Neutrophil (primary cell): Measurements from ENCODE around the gene SCTR.

ENCODE experiments used
- H3K27ac ChIP-seq: fragments of 200-600 bp; sonication (generic); 2 replicates; pipeline ENCODE4 v1.5.1; 2016; ENCODE audit warnings: mild to moderate bottlenecking, moderate library complexity
- H3K27me3 ChIP-seq: fragments of 200-600 bp; sonication (generic); 2 replicates; pipeline ENCODE4 v1.6.0; 2016; ENCODE audit warnings: mild to moderate bottlenecking
- H3K36me3 ChIP-seq: fragments of 200-600 bp; sonication (generic); 2 replicates; pipeline ENCODE4 v1.5.1; 2017
- H3K4me1 ChIP-seq, 2 experiments: fragments of 200-600 bp in 1 of 2; sonication (generic) in 1 of 2; 1 replicate in 1 of 2; 2 replicates in 1 of 2; pipeline versions ENCODE4 v1.5.1 to v1.6.1; 2013 to 2016; ENCODE audit warnings: low read depth in 1 of 2, low read length in 1 of 2, mild to moderate bottlenecking in 1 of 2, moderate library complexity in 1 of 2; ENCODE audit not compliant: control insufficient read depth in 1 of 2, insufficient read depth in 1 of 2
- H3K4me3 ChIP-seq, 2 experiments: fragments of 200-600 bp in 1 of 2; sonication (generic) in 1 of 2; 1 replicate in 1 of 2; 2 replicates in 1 of 2; pipeline ENCODE4 v1.5.1; 2013 to 2016; ENCODE audit warnings: low read depth in 1 of 2, low read length in 1 of 2, mild to moderate bottlenecking in 1 of 2, moderate library complexity in 1 of 2
- H3K9me3 ChIP-seq: fragments of 200-600 bp; sonication (generic); 2 replicates; pipeline ENCODE4 v1.5.1; 2016
- TF ChIP-seq, protein P1 (sequence below): fragments of 200-600 bp; sonication (generic); IDR thresholded peaks from 2 replicates; pipeline ENCODE4 v1.5.1; 2016; ENCODE audit warnings: antibody characterized with exemption

SCTR gene

DNA sequence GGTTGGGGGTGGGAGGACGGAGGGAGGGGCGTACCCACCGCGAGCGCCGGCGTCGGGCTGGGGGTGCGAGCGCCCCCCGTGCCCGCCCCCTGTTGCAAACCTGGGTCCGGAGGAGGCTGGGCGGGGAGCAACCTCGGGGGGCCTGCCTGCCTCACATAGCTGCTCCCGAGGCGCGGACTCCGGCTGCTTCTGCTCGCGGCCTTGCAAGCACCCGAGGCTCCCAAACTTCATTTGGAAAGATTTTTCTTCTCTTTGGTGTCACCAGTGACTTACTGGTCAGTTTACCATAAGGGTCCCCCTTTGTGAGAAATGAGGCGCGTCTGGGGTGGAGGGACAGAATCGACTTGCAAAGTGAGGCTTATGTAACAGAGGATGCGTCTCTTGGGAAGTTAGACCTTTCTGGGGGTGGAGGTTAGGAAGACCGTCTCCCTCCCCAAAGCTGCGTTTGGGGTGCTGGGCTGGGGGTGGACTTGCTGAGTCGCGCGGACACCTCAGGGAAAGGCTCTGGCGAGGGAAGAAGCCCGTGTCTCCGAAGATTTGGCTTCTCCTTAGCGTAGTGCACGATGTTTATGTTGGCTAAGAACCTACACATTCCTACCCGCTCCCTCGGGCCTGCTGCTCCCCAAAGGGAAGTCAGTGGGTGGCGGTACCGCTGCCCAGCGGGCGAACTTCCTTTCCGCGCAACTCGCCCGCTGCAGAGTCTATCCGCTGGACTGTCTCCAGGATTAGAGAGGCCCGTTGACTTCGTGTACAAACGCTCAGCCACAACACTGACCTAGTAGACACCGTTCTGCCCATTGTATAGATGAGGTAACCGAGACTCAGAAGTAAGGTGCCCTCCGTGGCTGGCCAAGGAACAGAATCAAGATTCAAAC lies 92.1 kb downstream of the SCTR start:
- TF ChIP-seq, protein P1, sequence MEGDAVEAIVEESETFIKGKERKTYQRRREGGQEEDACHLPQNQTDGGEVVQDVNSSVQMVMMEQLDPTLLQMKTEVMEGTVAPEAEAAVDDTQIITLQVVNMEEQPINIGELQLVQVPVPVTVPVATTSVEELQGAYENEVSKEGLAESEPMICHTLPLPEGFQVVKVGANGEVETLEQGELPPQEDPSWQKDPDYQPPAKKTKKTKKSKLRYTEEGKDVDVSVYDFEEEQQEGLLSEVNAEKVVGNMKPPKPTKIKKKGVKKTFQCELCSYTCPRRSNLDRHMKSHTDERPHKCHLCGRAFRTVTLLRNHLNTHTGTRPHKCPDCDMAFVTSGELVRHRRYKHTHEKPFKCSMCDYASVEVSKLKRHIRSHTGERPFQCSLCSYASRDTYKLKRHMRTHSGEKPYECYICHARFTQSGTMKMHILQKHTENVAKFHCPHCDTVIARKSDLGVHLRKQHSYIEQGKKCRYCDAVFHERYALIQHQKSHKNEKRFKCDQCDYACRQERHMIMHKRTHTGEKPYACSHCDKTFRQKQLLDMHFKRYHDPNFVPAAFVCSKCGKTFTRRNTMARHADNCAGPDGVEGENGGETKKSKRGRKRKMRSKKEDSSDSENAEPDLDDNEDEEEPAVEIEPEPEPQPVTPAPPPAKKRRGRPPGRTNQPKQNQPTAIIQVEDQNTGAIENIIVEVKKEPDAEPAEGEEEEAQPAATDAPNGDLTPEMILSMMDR: no peak
- Histone ChIP-seq H3K36me3 (no peaks in the 10 kb centered on the region), H3K9me3 (no peaks in the 10 kb centered on the region), H3K27me3 (peaks cover 76% of the 10 kb centered on the region), H3K4me1 (peaks cover 6 to 13% of the 10 kb centered on the region in 2 experiments), H3K4me3 (no peak overlapping the region), H3K27ac (no peak overlapping the region)

DNA sequence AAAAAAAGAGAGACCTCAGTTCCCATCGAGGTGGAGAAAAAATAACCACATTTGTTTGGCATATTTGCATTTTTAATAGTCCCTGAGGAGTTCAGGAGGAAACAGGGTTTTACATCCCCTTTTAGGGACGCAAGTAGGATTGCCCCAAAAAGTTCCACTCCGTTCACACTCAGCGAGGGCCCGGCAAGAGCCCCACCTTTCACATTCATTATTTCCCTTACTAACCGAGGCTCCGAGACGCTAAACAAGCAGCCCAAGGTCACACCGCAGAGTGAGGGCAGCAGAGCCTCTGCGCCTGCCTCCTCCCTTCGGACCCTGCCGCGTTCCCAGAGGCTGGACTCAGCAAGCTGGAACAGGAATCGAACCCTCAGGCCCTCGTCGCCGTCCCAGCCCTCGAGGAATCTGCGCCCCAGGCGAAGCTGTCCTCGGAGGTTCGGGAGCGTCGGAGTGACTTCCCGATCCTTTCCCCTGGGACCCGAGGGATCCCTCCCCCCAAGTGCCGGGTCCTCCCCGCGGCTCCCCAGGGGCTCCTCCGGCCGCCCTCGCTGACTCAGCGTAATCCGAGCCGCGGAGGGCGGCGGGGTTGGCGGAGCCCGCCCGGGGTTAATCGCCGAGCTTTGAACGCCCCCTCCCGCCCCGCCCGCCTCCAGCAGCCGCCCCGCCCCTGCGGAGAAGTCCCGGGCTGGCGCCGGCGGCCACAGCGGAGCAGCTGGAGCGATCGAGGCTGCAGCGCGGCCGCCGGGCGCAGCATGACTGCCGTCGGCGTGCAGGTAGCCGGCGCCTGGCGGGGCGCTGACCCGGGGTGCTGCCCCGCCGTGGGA lies 92.9 kb downstream of the SCTR start, which contains the start of gene TMEM37:
TSS of gene TMEM37 (plus strand) at position 700 of the 821 bp plus-strand sequence. CDS start at position 750, 50 bp downstream.
- H3K4me1 ChIP-seq: peaks cover 6 to 13% of the 10 kb centered on the region in 2 experiments
- peaks cover 84% of the 10 kb centered on the region for H3K27me3 ChIP-seq
- no peak within 1 kb of the TSS for H3K27ac ChIP-seq
- no peaks in the 10 kb centered on the region for H3K9me3 ChIP-seq
- TF ChIP-seq, protein P1: no peak
- no peaks in the 10 kb centered on the region for H3K36me3 ChIP-seq
- no peak within 1 kb of the TSS for H3K4me3 ChIP-seq

DNA sequence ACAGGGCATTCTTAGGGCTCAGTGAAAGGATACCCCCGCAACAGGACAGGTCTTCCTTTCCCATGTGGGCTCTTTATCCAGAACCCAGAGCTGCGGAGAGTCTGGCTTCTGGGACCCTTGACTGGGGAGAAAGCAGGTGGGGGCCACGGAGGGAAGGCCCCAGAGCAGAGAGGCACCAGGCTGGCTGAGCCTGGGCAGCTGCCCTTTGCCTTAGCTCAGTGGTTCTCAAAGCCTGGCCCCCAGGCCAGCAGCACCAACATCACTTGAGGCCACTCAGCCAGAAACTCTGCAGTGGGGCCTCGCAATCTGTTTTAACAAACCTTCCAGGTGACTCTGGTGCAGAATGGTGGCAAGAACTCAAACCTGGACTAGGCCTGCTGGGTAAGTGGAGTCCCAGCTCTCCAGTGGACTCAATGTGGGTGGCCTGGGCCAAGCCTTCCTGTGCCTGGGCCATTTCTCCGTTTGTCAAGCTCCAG lies 94.2 kb downstream of the SCTR start:
- H3K4me3 ChIP-seq: no peak overlapping the region
- peaks cover 96% of the 10 kb centered on the region for H3K27me3 ChIP-seq
- no peaks in the 10 kb centered on the region for H3K9me3 ChIP-seq
- no peaks in the 10 kb centered on the region for H3K36me3 ChIP-seq
- no peak overlapping the region for H3K27ac ChIP-seq
- H3K4me1 ChIP-seq: peaks cover 6 to 13% of the 10 kb centered on the region in 2 experiments
- TF ChIP-seq, protein P1: no peak

DNA sequence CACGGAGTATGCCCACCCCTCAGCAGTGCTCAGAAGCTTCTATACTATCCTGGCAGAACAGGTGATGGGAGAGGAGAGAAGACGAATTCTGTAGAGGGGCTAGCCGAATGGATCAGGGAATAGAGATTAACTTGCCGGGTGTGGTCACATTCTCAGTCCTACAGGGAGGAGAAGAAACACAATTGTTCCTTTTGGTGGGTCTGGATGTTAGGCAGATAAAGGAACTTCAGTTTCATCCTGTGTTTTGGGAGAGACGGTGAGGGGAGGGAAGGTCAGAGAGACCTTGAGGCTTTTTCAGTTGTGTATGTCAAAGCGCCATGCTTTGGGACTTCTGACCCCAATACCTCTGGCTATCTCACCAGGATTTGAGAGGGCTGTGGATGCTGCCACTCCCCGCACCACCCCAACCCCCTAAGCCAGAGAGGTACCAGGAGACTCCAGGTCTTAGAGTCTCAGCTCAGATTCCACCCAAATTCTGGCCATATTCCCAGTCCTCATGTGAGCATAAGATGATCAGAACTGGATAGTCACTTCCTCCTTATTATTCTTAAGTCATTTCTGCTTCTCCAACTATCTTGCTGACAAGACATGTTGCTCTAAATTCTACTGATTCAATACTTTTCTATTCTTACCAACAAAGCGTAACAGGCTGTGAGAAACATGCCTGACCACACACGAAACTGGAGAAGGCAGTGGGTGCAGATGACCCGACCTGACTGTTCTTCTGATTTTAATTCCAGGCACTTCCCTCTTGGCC lies 94.9 kb downstream of the SCTR start:
- Histone ChIP-seq H3K9me3 (no peaks in the 10 kb centered on the region), H3K36me3 (no peaks in the 10 kb centered on the region), H3K4me1 (peaks cover 6 to 13% of the 10 kb centered on the region in 2 experiments), H3K4me3 (no peak overlapping the region), H3K27ac (no peak overlapping the region), H3K27me3 (peaks cover 99% of the 10 kb centered on the region)
- TF ChIP-seq, protein P1: no peak
